IPS-15b (cell line): ENCODE data around the gene ANKRD40.
"Not testable (repeated sequence)": the region's sequence is repeated elsewhere in the genome, so short reads cannot be mapped to it uniquely, and the experiment has no call there.

Experiments
- H3K27me3 ChIP-seq: one replicate; pipeline ENCODE4 v1.6.1; 2013; ENCODE audit warnings: low read length; ENCODE audit not compliant: control insufficient read depth, insufficient read depth
- H3K36me3 ChIP-seq: one replicate; pipeline ENCODE4 v1.6.1; 2013; ENCODE audit warnings: low read length; ENCODE audit not compliant: control insufficient read depth, insufficient read depth
- H3K4me1 ChIP-seq: one replicate; pipeline ENCODE4 v1.6.1; 2013; ENCODE audit warnings: mild to moderate bottlenecking, low read length; ENCODE audit not compliant: control insufficient read depth, insufficient read depth
- H3K4me3 ChIP-seq: one replicate; pipeline ENCODE4 v1.5.1; 2013; ENCODE audit warnings: low read depth, low read length
- H3K9ac ChIP-seq: one replicate; pipeline ENCODE4 v1.6.1; 2013; ENCODE audit warnings: low read depth, mild to moderate bottlenecking, low read length
- H3K9me3 ChIP-seq: one replicate; pipeline ENCODE4 v1.6.1; 2013; ENCODE audit warnings: mild to moderate bottlenecking, low read length; ENCODE audit not compliant: control insufficient read depth, insufficient read depth

ANKRD40 gene

DNA sequence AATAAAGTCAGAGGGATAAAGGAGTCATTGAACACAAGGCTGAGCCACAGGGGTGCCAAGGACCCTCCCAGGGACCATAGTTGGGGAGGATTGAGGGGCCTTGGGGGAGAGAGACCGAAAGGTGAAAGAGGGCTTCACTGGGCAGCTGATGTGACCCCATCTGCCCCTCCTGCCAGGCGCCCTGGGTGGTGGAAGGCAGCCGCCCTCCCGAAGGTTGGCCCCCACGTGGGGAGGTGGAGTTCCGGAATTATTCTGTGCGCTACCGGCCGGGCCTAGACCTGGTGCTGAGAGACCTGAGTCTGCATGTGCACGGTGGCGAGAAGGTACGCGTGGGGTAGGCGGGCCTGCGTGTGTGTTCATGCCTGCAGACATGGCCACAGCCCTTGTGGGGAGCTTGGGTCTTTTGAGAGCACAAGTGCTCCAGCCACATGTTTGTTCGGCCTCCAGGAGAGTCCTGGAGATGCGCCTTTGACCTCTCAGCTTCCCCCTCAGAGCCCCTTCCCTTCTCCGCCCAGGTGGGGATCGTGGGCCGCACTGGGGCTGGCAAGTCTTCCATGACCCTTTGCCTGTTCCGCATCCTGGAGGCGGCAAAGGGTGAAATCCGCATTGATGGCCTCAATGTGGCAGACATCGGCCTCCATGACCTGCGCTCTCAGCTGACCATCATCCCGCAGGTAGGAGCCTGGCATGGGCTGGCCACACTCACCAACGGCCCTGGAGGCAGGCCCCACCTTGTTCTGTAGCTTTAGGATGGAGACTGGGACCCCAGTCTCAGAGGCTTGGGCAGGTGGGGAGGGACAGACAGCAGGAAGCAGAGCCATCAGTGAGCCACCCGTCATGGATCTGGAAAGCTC lies 24.1 kb downstream of the ANKRD40 start:
- Histone ChIP-seq H3K9ac (no peak overlapping the region), H3K27me3 (no peaks in the 10 kb centered on the region), H3K9me3 (no peaks in the 10 kb centered on the region), H3K4me3 (no peak overlapping the region), H3K4me1 (peaks cover 4% of the 10 kb centered on the region), H3K36me3 (no peaks in the 10 kb centered on the region)

GRCh38 chr17:50682938-50683337 lies 24.8 kb downstream of the ANKRD40 start:
- H3K36me3 ChIP-seq, result no peaks in the 10 kb centered on the region
- no peaks in the 10 kb centered on the region for H3K9me3 ChIP-seq
- H3K4me3 ChIP-seq, result no peak overlapping the region
- peaks cover 4% of the 10 kb centered on the region for H3K4me1 ChIP-seq
- no peaks in the 10 kb centered on the region for H3K27me3 ChIP-seq
- H3K9ac ChIP-seq, result no peak overlapping the region

- no peaks in the 10 kb centered on the region for H3K27me3 ChIP-seq
- H3K36me3 ChIP-seq, result no peaks in the 10 kb centered on the region
- H3K9ac ChIP-seq, result no peak overlapping the region
- H3K4me3 ChIP-seq, result no peak overlapping the region
- no peaks in the 10 kb centered on the region for H3K9me3 ChIP-seq
- H3K4me1 ChIP-seq, result peaks cover 4% of the 10 kb centered on the region
Measured at GRCh38 chr17:50682441-50682840, 25.3 kb downstream of the ANKRD40 start.

- no peaks in the 10 kb centered on the region for H3K36me3 ChIP-seq
- no peaks in the 10 kb centered on the region for H3K9me3 ChIP-seq
- peaks cover 4% of the 10 kb centered on the region for H3K4me1 ChIP-seq
- H3K4me3 ChIP-seq, result no peak overlapping the region
- H3K27me3 ChIP-seq, result no peaks in the 10 kb centered on the region
- no peak overlapping the region for H3K9ac ChIP-seq
Measured at GRCh38 chr17:50681263-50682200, 26.2 kb downstream of the ANKRD40 start.

DNA sequence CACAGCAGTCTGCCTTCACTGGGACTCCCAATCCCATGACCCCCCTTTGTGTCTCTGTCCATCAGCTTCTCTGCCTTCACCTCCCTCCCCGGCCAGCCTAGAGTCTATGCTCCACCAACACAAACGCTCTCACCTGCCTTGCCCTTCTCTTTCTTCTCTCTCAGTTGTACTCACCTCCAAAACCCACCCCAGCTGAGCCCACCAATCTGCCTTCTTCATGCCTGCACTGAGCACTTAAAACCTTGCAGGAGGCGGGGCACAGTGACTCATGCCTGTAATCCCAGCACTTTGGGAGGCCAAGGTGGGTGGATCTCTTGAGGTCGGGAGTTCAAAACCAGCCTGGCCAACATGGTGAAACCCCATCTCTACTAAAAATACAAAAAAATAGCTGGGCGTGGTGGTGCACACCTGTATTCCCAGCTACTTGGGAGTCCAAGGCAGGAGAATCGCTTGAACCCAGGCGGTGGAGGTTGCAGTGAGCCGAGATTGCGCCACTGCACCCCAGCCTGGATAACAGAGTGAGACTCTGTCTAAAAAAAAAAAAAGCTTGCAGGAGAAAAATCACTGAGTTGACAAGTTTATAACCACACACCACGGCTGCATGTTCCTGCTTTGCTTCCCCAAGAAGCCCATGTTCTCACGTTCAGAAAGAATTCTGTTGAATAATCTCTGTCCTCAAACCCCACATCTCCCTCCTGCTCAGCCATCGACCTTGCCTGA lies 27.0 kb downstream of the ANKRD40 start:
- H3K27me3 ChIP-seq, H3K36me3 ChIP-seq, H3K9me3 ChIP-seq, H3K9ac ChIP-seq, H3K4me1 ChIP-seq, H3K4me3 ChIP-seq: not testable (repeated sequence)

- Histone ChIP-seq H3K36me3 (no peaks in the 10 kb centered on the region), H3K4me3 (no peak overlapping the region), H3K4me1 (no peaks in the 10 kb centered on the region), H3K27me3 (no peaks in the 10 kb centered on the region), H3K9ac (no peak overlapping the region), H3K9me3 (no peaks in the 10 kb centered on the region)
Measured at GRCh38 chr17:50680126-50680525, 27.6 kb downstream of the ANKRD40 start.

- no peaks in the 10 kb centered on the region for H3K27me3 ChIP-seq
- no peak overlapping the region for H3K4me3 ChIP-seq
- H3K9ac ChIP-seq, result no peak overlapping the region
- H3K36me3 ChIP-seq, result no peaks in the 10 kb centered on the region
- H3K4me1 ChIP-seq, result no peaks in the 10 kb centered on the region
- H3K9me3 ChIP-seq, result no peaks in the 10 kb centered on the region
Measured at GRCh38 chr17:50679008-50679544, 28.6 kb downstream of the ANKRD40 start.

DNA sequence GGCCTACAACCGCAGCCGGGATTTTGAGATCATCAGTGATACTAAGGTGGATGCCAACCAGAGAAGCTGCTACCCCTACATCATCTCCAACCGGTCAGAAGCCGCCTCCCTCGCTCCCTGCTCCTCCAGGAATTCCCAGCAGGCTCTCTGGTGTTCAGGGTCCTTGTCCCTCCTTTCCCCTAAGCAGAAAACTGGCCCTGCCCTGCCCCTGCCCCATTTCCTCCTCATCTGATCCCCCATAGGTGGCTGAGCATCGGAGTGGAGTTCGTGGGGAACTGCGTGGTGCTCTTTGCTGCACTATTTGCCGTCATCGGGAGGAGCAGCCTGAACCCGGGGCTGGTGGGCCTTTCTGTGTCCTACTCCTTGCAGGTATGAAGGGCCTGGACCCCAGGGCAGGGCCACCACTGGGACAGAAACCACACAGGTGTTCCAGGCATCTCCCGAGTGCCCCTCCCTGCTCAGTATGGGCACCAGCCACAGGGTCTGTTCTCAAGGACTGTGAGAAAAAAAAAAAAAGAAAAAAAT lies 29.8 kb downstream of the ANKRD40 start:
- no peak overlapping the region for H3K4me3 ChIP-seq
- no peak overlapping the region for H3K9ac ChIP-seq
- H3K36me3 ChIP-seq, result no peaks in the 10 kb centered on the region
- no peaks in the 10 kb centered on the region for H3K4me1 ChIP-seq
- no peaks in the 10 kb centered on the region for H3K27me3 ChIP-seq
- H3K9me3 ChIP-seq, result no peaks in the 10 kb centered on the region

GRCh38 chr17:50676065-50676975 lies 31.4 kb downstream of the ANKRD40 start:
- no peak overlapping the region for H3K9ac ChIP-seq
- no peaks in the 10 kb centered on the region for H3K27me3 ChIP-seq
- no peaks in the 10 kb centered on the region for H3K4me1 ChIP-seq

GRCh38 chr17:50675627-50676026 lies 32.1 kb downstream of the ANKRD40 start:
- Histone ChIP-seq H3K4me1 (no peaks in the 10 kb centered on the region), H3K27me3 (no peaks in the 10 kb centered on the region), H3K4me3 (no peak overlapping the region), H3K9me3 (no peaks in the 10 kb centered on the region), H3K9ac (no peak overlapping the region), H3K36me3 (no peaks in the 10 kb centered on the region)

More at GRCh38 chr17:50676065-50676975, 31.4 kb downstream of the ANKRD40 start:
- no peaks in the 10 kb centered on the region for H3K9me3 ChIP-seq
- H3K4me3 ChIP-seq, result no peak overlapping the region
- H3K36me3 ChIP-seq, result no peaks in the 10 kb centered on the region
